Erythroblast (primary cell): Measurements from ENCODE around the gene ATRNL1.

Experiments
- GATA1 ChIP-seq: IDR thresholded peaks from 2 replicates; pipeline ENCODE4 v1.6.1; 2011; ENCODE audit warnings: low read depth, mild to moderate bottlenecking, control low read depth, low read length, moderate library complexity
- POLR2A ChIP-seq: IDR thresholded peaks from 2 replicates; pipeline ENCODE4 v1.6.1; 2011; ENCODE audit warnings: mild to moderate bottlenecking, low read length

DNA sequence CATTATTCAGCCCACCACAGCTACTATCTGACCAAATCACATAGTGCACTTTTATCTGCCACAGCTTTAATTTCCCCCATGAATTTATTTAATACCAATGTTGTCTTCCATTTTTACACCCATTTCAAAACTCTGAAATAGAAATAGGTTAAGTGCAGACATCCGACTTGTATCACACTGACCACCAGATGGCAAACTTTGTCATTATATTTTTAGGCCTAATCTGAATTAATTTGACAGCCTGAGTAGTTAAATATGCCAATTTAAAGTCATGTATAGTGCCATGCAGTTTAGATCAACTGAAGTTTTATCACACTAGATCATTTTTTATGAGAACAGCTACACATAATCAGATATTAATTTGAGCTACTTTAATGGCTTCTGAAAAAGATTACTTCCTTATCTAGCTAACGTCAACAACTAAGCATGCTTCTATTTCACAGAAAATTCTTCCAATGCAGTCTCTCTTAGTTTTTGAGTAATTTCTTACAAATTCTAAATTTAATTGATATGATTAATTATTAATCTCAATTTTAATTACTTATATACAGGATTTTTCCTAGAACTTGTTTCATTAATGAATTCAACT, 613.4 kb downstream of the ATRNL1 start:
- TF ChIP-seq POLR2A (no peak), GATA1 (no peak)
